K562 (cell line): ENCODE measurements around the gene HLCS.

Source experiments
- CTCF ChIP-seq, 3 experiments: IDR thresholded peaks in 2 of 3; conservative IDR thresholded peaks in 1 of 3; 2 replicates each; pipeline ENCODE4 v1.5.1; 2011 to 2012; ENCODE audit warnings: low read length in 3 of 3, mild to moderate bottlenecking in 3 of 3, control low read depth in 2 of 3, improper control_type of control experiment in 1 of 3, inconsistent platforms in 1 of 3, low read depth in 1 of 3, mixed read lengths in 1 of 3, moderate library complexity in 1 of 3; ENCODE audit not compliant: insufficient read depth in 2 of 3
- E2F3 ChIP-seq: fragments of 250-450 bp; sonication (Bioruptor Pico); IDR thresholded peaks from 2 replicates; pipeline ENCODE4 v1.4.0; 2020; ENCODE audit warnings: mild to moderate bottlenecking
- POLR2A ChIP-seq: fragments of 450-650 bp; conservative IDR thresholded peaks from 2 replicates; pipeline ENCODE4 v1.6.1; 2016
- RUNX1 ChIP-seq: sonication (generic); IDR thresholded peaks from 2 replicates; pipeline ENCODE4 v1.6.1; 2016; ENCODE audit warnings: antibody characterized with exemption, low read depth
- SMAD2 ChIP-seq: fragments of 150-350 bp; IDR thresholded peaks from 2 replicates; pipeline ENCODE4 v1.6.1; 2014; ENCODE audit warnings: low read depth, mild to moderate bottlenecking, low read length

DNA sequence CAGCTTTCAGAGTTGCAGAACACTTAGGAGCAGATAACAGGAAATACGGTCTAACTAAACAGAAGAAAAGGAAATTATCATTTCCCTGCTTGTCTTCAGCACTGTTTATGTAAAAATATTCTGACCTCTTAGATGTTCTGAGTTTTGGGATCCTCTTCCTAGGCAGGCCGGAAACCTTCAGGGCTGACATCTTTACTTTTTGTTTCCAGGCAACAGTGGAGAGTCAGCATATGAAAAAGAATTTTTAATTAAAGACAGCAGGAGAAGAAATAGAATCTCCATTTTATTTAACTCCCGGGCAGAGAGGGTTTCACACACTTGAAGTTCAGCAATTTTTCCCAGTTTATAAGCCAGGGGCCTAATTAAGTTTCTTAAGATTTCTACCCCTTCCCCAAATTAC, 35.0 kb upstream of the HLCS start:
- TF ChIP-seq SMAD2 (no peak), CTCF (IDR thresholded peaks at IDR 0.05 in 2 of 3, conservative IDR thresholded peaks at IDR 0.05 in 1 of 3; ENCODE audit: insufficient read depth in 2 of 3, low read depth in 1 of 3, low read length in 3 of 3) (no peak), E2F3 (CRISPR knock-in tag) (no peak), POLR2A (no peak), RUNX1 (no peak)
